Inflammatory macrophage treated with lipopolysaccharide for 4 hours (primary cell): Measurements from ENCODE around the gene HARS2.
"Not testable (repeated sequence)": the region's sequence is repeated elsewhere in the genome, so short reads cannot be mapped to it uniquely, and the experiment has no call there.

Source experiments
- DNase-seq: peaks from one replicate; pipeline ENCODE4 v3.0.0-alpha.2; 2020

HARS2 gene

GRCh38 chr5:140700177-140701144 is 9.2 kb downstream of the HARS2 start, which contains the start of gene ZMAT2:
TSS of gene ZMAT2 (plus strand) at chr5:140700447. CDS start at chr5:140700461, 14 bp downstream.
- peak; percentile 99 for DNase-seq

- DNase-seq: no peak
These were observed 16.6 kb downstream of the HARS2 start for GRCh38 chr5:140707812-140708211.

- not testable (repeated sequence) for DNase-seq
These were observed 17.5 kb downstream of the HARS2 start for GRCh38 chr5:140708787-140709186.

- DNase-seq: peak; percentile 97
These were observed 19.8 kb downstream of the HARS2 start for GRCh38 chr5:140710899-140711552.

GRCh38 chr5:140711794-140712193 is 20.5 kb downstream of the HARS2 start:
- DNase-seq: no peak

- no peak for DNase-seq
These were observed 22.4 kb downstream of the HARS2 start for GRCh38 chr5:140713562-140714094.

- not testable (repeated sequence) for DNase-seq
These were observed 25.0 kb downstream of the HARS2 start for GRCh38 chr5:140716238-140716637.

- no peak for DNase-seq
These were observed 27.0 kb downstream of the HARS2 start for GRCh38 chr5:140718266-140718592.

GRCh38 chr5:140720738-140721137 is 29.5 kb downstream of the HARS2 start:
- not testable (repeated sequence) for DNase-seq

GRCh38 chr5:140721395-140721794 is 30.1 kb downstream of the HARS2 start:
- not testable (repeated sequence) for DNase-seq

- DNase-seq: peak; percentile 71
These were observed 34.7 kb downstream of the HARS2 start for GRCh38 chr5:140725799-140726471.

- DNase-seq: no peak
These were observed 41.8 kb downstream of the HARS2 start for GRCh38 chr5:140733098-140733497.

GRCh38 chr5:140734354-140734753 is 43.1 kb downstream of the HARS2 start:
- DNase-seq: no peak

- no peak for DNase-seq
These were observed 46.2 kb downstream of the HARS2 start for GRCh38 chr5:140737486-140737885.

- no peak for DNase-seq
These were observed 50.7 kb downstream of the HARS2 start for GRCh38 chr5:140741967-140742366.
